Esophagus muscularis mucosa (tissue), 4 donors: ENCODE data around the gene AEBP2. TPM values are rescaled to one million over a fixed set of nuclear protein-coding genes. Genes with fewer than 3 reads are reported as not detected.
A peak's percentile ranks its signal among the peaks of the same experiment; 100 is the strongest.

Source experiments
- DNase-seq: peaks from one replicate; pipeline ENCODE4 v3.0.0-alpha.2; 2017; ENCODE audit errors: extremely low spot score
- H3K27ac ChIP-seq, 4 donors: fragments of 200-600 bp; sonication (generic); replicated peaks in 1 of 4; 1 replicate in 3 of 4; 2 replicates in 1 of 4; pipeline ENCODE4 v1.5.1; 2016 to 2019; ENCODE audit warnings: mild to moderate bottlenecking in 1 of 4
- H3K27me3 ChIP-seq, 4 donors: fragments of 200-600 bp; sonication (generic); one replicate each; pipeline versions ENCODE4 v1.5.1 to v1.6.0; 2016 to 2019
- H3K36me3 ChIP-seq, 4 donors: fragments of 200-600 bp; sonication (generic); one replicate each; pipeline ENCODE4 v1.5.1; 2016 to 2019
- H3K4me1 ChIP-seq, 4 donors: fragments of 200-600 bp; sonication (generic); one replicate each; pipeline ENCODE4 v1.5.1; 2016 to 2019
- H3K4me3 ChIP-seq, 4 donors: fragments of 200-600 bp; sonication (generic); 1 replicate in 2 of 4; 2 replicates in 2 of 4; pipeline ENCODE4 v1.5.1; 2016 to 2019; ENCODE audit warnings: mild to moderate bottlenecking in 4 of 4, moderate library complexity in 1 of 4
- H3K9me3 ChIP-seq, 4 donors: fragments of 200-600 bp; sonication (generic); 1 replicate in 3 of 4; 2 replicates in 1 of 4; pipeline ENCODE4 v1.5.1; 2016 to 2019
- EP300 ChIP-seq: sonication (generic); formaldehyde crosslinking; IDR thresholded peaks from one replicate; pipeline ENCODE4 v1.6.1; 2017; ENCODE audit warnings: antibody characterized with exemption
- POLR2A ChIP-seq: fragments of 450-650 bp; IDR thresholded peaks from one replicate; pipeline ENCODE4 v1.6.1; 2017; ENCODE audit warnings: antibody characterized with exemption, moderate library complexity, mild to moderate bottlenecking, low read depth
- POLR2AphosphoS5 ChIP-seq, 2 donors: sonication (generic); formaldehyde crosslinking; IDR thresholded peaks; one replicate each; pipeline ENCODE4 v1.6.1; 2017; ENCODE audit warnings: antibody characterized with exemption in 2 of 2
- WGBS: methylation state at CpG from one replicate; pipeline ENCODE4 v1.1.5; 2018; 5-methylcytosine and 5-hydroxymethylcytosine counted together
- intact Hi-C: fragments of 100-400 bp; cut with DNase I; formaldehyde crosslinking; loops from one replicate; pipeline ENCODE4 v1.15.1; 2023
- total RNA-seq, 4 donors: library from RNA; depleted of rRNA; stranded (reverse); fragments of >200 nt; gene quantifications; one replicate each; pipeline versions ENCODE4 v1.1.0 to v1.2.1, GENCODE V29; 2016
- TF ChIP-seq, protein P1 (sequence below), 3 experiments: fragments of 200-600 bp in 2 of 3; fragments of 450-650 bp in 1 of 3; sonication (generic) in 2 of 3; IDR thresholded peaks; one replicate each; pipeline ENCODE4 v1.5.1; 2017 to 2019; ENCODE audit warnings: antibody characterized with exemption in 3 of 3, mild to moderate bottlenecking in 2 of 3, moderate library complexity in 1 of 3

Gene AEBP2
- total RNA-seq, 4 donors from 2014 or later, result 31.8 to 48.9 (median 37.1) TPM

DNA sequence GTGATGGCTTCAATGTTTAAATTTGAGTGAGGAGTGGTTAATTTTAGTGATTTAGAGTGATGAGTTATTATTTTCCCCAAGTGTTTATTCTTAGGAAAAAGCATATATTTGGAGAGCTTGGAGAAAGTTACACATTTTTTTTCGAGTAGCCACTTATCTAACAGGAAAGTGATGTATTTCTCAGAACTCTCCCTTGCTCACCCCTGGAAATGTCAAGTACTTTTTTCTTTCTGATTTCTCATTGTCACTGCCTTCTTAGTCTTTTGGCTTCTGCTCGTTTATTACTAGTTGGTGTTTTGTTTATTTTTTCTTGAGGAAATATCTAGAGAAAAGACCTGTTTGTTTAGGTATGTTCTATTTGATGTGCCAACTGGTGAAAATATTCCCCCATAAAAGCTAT lies 58.8 kb downstream of the AEBP2 start:
- Histone ChIP-seq H3K27me3 (no peaks in the 10 kb centered on the region), H3K27ac (no peak overlapping the region), H3K9me3 (no peaks in the 10 kb centered on the region), H3K4me3 (no peak overlapping the region), H3K4me1 (peaks cover 0 to 24% (median 10%) of the 10 kb centered on the region in 4 donors), H3K36me3 (peaks cover 6 to 47% (median 31%) of the 10 kb centered on the region in 4 donors)
- DNase-seq, result no peak
- intact Hi-C loops, result no loop called here
- WGBS, result 50% methylated on average over 2 of the region's 2 CpGs
- no peak for TF ChIP-seq EP300
- TF ChIP-seq, protein P1, sequence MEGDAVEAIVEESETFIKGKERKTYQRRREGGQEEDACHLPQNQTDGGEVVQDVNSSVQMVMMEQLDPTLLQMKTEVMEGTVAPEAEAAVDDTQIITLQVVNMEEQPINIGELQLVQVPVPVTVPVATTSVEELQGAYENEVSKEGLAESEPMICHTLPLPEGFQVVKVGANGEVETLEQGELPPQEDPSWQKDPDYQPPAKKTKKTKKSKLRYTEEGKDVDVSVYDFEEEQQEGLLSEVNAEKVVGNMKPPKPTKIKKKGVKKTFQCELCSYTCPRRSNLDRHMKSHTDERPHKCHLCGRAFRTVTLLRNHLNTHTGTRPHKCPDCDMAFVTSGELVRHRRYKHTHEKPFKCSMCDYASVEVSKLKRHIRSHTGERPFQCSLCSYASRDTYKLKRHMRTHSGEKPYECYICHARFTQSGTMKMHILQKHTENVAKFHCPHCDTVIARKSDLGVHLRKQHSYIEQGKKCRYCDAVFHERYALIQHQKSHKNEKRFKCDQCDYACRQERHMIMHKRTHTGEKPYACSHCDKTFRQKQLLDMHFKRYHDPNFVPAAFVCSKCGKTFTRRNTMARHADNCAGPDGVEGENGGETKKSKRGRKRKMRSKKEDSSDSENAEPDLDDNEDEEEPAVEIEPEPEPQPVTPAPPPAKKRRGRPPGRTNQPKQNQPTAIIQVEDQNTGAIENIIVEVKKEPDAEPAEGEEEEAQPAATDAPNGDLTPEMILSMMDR (IDR thresholded peaks at IDR 0.05), result no peak
- TF ChIP-seq POLR2A, result no peak
- no peak for TF ChIP-seq POLR2AphosphoS5 (IDR thresholded peaks at IDR 0.05)

- intact Hi-C loops, result no loop called here
- peaks cover 0 to 24% (median 8%) of the 10 kb centered on the region in 4 donors for H3K4me1 ChIP-seq
- H3K9me3 ChIP-seq, result no peaks in the 10 kb centered on the region
- DNase-seq, result no peak
- no peaks in the 10 kb centered on the region for H3K27me3 ChIP-seq
- no peak overlapping the region for H3K4me3 ChIP-seq
- WGBS, result 94% methylated on average over 4 of the region's 4 CpGs
- peaks cover 6 to 50% (median 33%) of the 10 kb centered on the region in 4 donors for H3K36me3 ChIP-seq
- TF ChIP-seq POLR2AphosphoS5 (IDR thresholded peaks at IDR 0.05) (no peak), EP300 (no peak), POLR2A (no peak)
- TF ChIP-seq, protein P1 (IDR thresholded peaks at IDR 0.05), result no peak
- no peak overlapping the region for H3K27ac ChIP-seq
These were observed 59.7 kb downstream of the AEBP2 start for GRCh38 chr12:19499030-19499429.

GRCh38 chr12:19506497-19506896 lies 67.2 kb downstream of the AEBP2 start:
- H3K27ac ChIP-seq, result no peak overlapping the region

DNA sequence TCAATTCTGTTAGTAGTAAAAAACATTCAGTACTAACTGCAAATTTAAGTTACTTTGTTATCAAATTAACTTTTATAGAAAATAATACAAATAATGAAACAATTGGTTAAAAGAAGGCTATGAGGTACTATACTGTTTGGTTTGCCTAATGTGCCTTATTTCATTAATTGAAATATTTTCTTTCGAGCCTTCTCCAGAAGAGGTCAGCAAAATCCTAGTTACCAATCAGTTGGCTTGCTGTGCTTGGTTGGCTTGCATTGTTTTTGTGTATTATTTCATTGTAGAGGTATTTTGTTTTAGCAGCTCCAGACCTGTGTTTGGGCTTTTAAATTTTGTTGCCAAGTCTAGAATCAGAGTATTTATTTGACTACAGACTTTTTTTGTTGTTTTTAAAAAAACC lies 68.5 kb downstream of the AEBP2 start:
- H3K36me3 ChIP-seq, result peaks cover 0 to 17% (median 8%) of the 10 kb centered on the region in 4 donors
- intact Hi-C loops, result no loop called here
- DNase-seq, result no peak
- no peaks in the 10 kb centered on the region for H3K27me3 ChIP-seq
- no peak overlapping the region for H3K4me3 ChIP-seq
- WGBS, result 52% methylated on average over 1 of the region's 1 CpG
- no peak overlapping the region for H3K27ac ChIP-seq
- peaks cover 0 to 34% (median 19%) of the 10 kb centered on the region in 4 donors for H3K4me1 ChIP-seq
- TF ChIP-seq, protein P1 (IDR thresholded peaks at IDR 0.05), result peak; percentile 17 to 37 (median 19)
- TF ChIP-seq POLR2A (no peak), POLR2AphosphoS5 (IDR thresholded peaks at IDR 0.05) (no peak)
- H3K9me3 ChIP-seq, result no peaks in the 10 kb centered on the region

More at GRCh38 chr12:19506497-19506896, 67.2 kb downstream of the AEBP2 start:
- intact Hi-C loops, result no loop called here
- Histone ChIP-seq H3K4me3 (no peak overlapping the region), H3K36me3 (peaks cover 0 to 23% (median 6%) of the 10 kb centered on the region in 4 donors), H3K4me1 (peaks cover 0 to 34% (median 19%) of the 10 kb centered on the region in 4 donors), H3K9me3 (no peaks in the 10 kb centered on the region), H3K27me3 (no peaks in the 10 kb centered on the region)
- DNase-seq, result no peak
- TF ChIP-seq POLR2A (no peak), POLR2AphosphoS5 (IDR thresholded peaks at IDR 0.05) (no peak), EP300 (no peak)
- TF ChIP-seq, protein P1 (IDR thresholded peaks at IDR 0.05), result no peak

GRCh38 chr12:19510461-19510860 lies 71.2 kb downstream of the AEBP2 start:
- peaks cover 0 to 19% (median 8%) of the 10 kb centered on the region in 4 donors for H3K36me3 ChIP-seq
- TF ChIP-seq POLR2AphosphoS5 (IDR thresholded peaks at IDR 0.05) (no peak), POLR2A (no peak), EP300 (no peak)
- TF ChIP-seq, protein P1 (IDR thresholded peaks at IDR 0.05), result no peak
- H3K9me3 ChIP-seq, result no peaks in the 10 kb centered on the region
- no peak for DNase-seq
- intact Hi-C loops, result no loop called here
- 67% methylated on average over 4 of the region's 4 CpGs for WGBS
- peaks cover 0 to 34% (median 19%) of the 10 kb centered on the region in 4 donors for H3K4me1 ChIP-seq
- no peaks in the 10 kb centered on the region for H3K27me3 ChIP-seq
- H3K27ac ChIP-seq, result no peak overlapping the region
- H3K4me3 ChIP-seq, result no peak overlapping the region
